Measurements from ENCODE around the gene SF3B1.

- TF ChIP-seq POLR2A (IDR thresholded peaks at IDR 0.05) = no peak
- TF ChIP-seq, protein P1, sequence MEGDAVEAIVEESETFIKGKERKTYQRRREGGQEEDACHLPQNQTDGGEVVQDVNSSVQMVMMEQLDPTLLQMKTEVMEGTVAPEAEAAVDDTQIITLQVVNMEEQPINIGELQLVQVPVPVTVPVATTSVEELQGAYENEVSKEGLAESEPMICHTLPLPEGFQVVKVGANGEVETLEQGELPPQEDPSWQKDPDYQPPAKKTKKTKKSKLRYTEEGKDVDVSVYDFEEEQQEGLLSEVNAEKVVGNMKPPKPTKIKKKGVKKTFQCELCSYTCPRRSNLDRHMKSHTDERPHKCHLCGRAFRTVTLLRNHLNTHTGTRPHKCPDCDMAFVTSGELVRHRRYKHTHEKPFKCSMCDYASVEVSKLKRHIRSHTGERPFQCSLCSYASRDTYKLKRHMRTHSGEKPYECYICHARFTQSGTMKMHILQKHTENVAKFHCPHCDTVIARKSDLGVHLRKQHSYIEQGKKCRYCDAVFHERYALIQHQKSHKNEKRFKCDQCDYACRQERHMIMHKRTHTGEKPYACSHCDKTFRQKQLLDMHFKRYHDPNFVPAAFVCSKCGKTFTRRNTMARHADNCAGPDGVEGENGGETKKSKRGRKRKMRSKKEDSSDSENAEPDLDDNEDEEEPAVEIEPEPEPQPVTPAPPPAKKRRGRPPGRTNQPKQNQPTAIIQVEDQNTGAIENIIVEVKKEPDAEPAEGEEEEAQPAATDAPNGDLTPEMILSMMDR (IDR thresholded peaks at IDR 0.05) = no peak
- TF ChIP-seq POLR2AphosphoS5 (IDR thresholded peaks at IDR 0.05; ENCODE audit: insufficient read depth in 1 of 2, low read depth in 1 of 2) = no peak
These were observed 94.2 kb downstream of the SF3B1 start for GRCh38 chr2:197340591-197340990.

All from vagina (tissue), 2 donors.